GM23338 (cell line): ENCODE results near the gene SNX1. TPM values are rescaled to one million over a fixed set of nuclear protein-coding genes. Genes with fewer than 3 reads are reported as not detected.

Source experiments
- ATAC-seq: fragments of 200-7000 bp; cut with Tn5 transposase; 3 replicates; pipeline ENCODE4 v1.9.1; 2020
- DNase-seq: peaks from one replicate; pipeline ENCODE4 v3.0.0-alpha.2; 2015; ENCODE audit warnings: low spot score
- H2AFZ ChIP-seq: fragments of 200-600 bp; sonication (generic); 2 replicates; pipeline ENCODE4 v1.8.0; 2016; ENCODE audit warnings: antibody characterized with exemption, mild to moderate bottlenecking, moderate library complexity
- H3F3A ChIP-seq: fragments of 200-600 bp; sonication (generic); replicated peaks from 2 replicates; pipeline ENCODE4 v1.8.0; 2017; ENCODE audit warnings: antibody characterized with exemption, mixed run types, low read depth
- H3K27ac ChIP-seq: fragments of 200-600 bp; sonication (generic); 2 replicates; pipeline ENCODE4 v1.6.1; 2016; ENCODE audit warnings: low read depth
- H3K27me3 ChIP-seq: fragments of 200-600 bp; sonication (generic); 2 replicates; pipeline ENCODE4 v1.8.0; 2016; ENCODE audit warnings: mild to moderate bottlenecking, mixed run types, moderate library complexity; ENCODE audit not compliant: insufficient read depth
- H3K36me3 ChIP-seq: fragments of 200-600 bp; sonication (generic); 2 replicates; pipeline ENCODE4 v1.8.0; 2016; ENCODE audit warnings: mild to moderate bottlenecking; ENCODE audit not compliant: insufficient read depth
- H3K4me1 ChIP-seq: fragments of 200-600 bp; sonication (generic); 2 replicates; pipeline ENCODE4 v1.8.0; 2016; ENCODE audit warnings: mild to moderate bottlenecking, moderate library complexity; ENCODE audit not compliant: insufficient read depth
- H3K4me2 ChIP-seq: fragments of 200-600 bp; sonication (generic); 2 replicates; pipeline ENCODE4 v1.7.1; 2017; ENCODE audit warnings: mixed run types
- H3K4me3 ChIP-seq: fragments of 200-600 bp; sonication (generic); 2 replicates; pipeline ENCODE4 v1.6.1; 2016; ENCODE audit warnings: mixed run types
- H3K79me2 ChIP-seq: fragments of 200-600 bp; sonication (generic); replicated peaks from 2 replicates; pipeline ENCODE4 v1.8.0; 2017; ENCODE audit warnings: mild to moderate bottlenecking; ENCODE audit not compliant: insufficient read depth
- H3K9me2 ChIP-seq: fragments of 200-600 bp; sonication (generic); 2 replicates; pipeline ENCODE4 v1.8.0; 2017; ENCODE audit not compliant: insufficient read depth
- H4K20me1 ChIP-seq: fragments of 200-600 bp; sonication (generic); replicated peaks from 2 replicates; pipeline ENCODE4 v1.8.0; 2017; ENCODE audit warnings: mild to moderate bottlenecking; ENCODE audit not compliant: insufficient read depth
- H3K27ac Mint-ChIP-seq: 2 replicates; pipeline ENCODE4 v1.8.0; 2020; ENCODE audit warnings: inconsistent platforms, mild to moderate bottlenecking, moderate library complexity, mixed read lengths
- H3K27me3 Mint-ChIP-seq: 3 replicates; pipeline ENCODE4 v1.8.0; 2022; ENCODE audit warnings: low read depth, mild to moderate bottlenecking, moderate library complexity, mixed read lengths, inconsistent platforms; ENCODE audit not compliant: insufficient read depth, poor library complexity
- H3K36me3 Mint-ChIP-seq: 3 replicates; pipeline ENCODE4 v1.8.0; 2021; ENCODE audit warnings: low read depth, mild to moderate bottlenecking, inconsistent platforms, moderate library complexity, mixed read lengths
- H3K4me1 Mint-ChIP-seq: 3 replicates; pipeline ENCODE4 v1.8.0; 2020; ENCODE audit warnings: mild to moderate bottlenecking, inconsistent platforms, mixed read lengths
- H3K4me3 Mint-ChIP-seq: 3 replicates; pipeline ENCODE4 v1.8.0; 2021; ENCODE audit warnings: moderate library complexity, mild to moderate bottlenecking, inconsistent platforms, mixed read lengths
- H3K9me3 Mint-ChIP-seq: 3 replicates; pipeline ENCODE4 v1.8.0; 2020; ENCODE audit warnings: moderate library complexity, mild to moderate bottlenecking, inconsistent platforms, mixed read lengths
- CREB1 ChIP-seq: fragments of 250-450 bp; sonication (Bioruptor Pico); IDR thresholded peaks from 2 replicates; pipeline ENCODE4 v1.5.0; 2020; ENCODE audit warnings: low read depth, mild to moderate bottlenecking, moderate library complexity
- CTCF ChIP-seq, 2 experiments: fragments of 200-600 bp in 1 of 2; sonication (generic) in 1 of 2; conservative IDR thresholded peaks; 2 replicates each; pipeline versions ENCODE4 v1.5.1 to v1.6.1; 2016 to 2017; ENCODE audit warnings: antibody characterized with exemption in 2 of 2, low read depth in 2 of 2, mild to moderate bottlenecking in 2 of 2, moderate library complexity in 1 of 2
- EZH2 ChIP-seq: fragments of 200-600 bp; sonication (generic); IDR thresholded peaks from one replicate; pipeline ENCODE4 v1.8.0; 2017; ENCODE audit warnings: antibody characterized with exemption, mild to moderate bottlenecking, low read depth; ENCODE audit not compliant: unreplicated experiment
- JUNB ChIP-seq: IDR thresholded peaks from one replicate; pipeline ENCODE4 v1.6.1; 2016; ENCODE audit warnings: antibody characterized with exemption; ENCODE audit not compliant: unreplicated experiment
- NANOG ChIP-seq: IDR thresholded peaks from 2 replicates; pipeline ENCODE4 v1.6.1; 2016; ENCODE audit warnings: antibody characterized with exemption, borderline replicate concordance
- REST ChIP-seq: IDR thresholded peaks from one replicate; pipeline ENCODE4 v1.6.1; 2018; ENCODE audit warnings: antibody characterized with exemption; ENCODE audit not compliant: unreplicated experiment
- STAT1 ChIP-seq: IDR thresholded peaks from one replicate; pipeline ENCODE4 v1.6.1; 2016; ENCODE audit warnings: antibody characterized with exemption; ENCODE audit not compliant: unreplicated experiment
- ZNF331 ChIP-seq: fragments of 250-450 bp; sonication (Bioruptor Pico); IDR thresholded peaks from 2 replicates; pipeline ENCODE4 v1.5.0; 2020; ENCODE audit warnings: low read depth, mild to moderate bottlenecking, moderate library complexity
- ZNF462 ChIP-seq: fragments of 250-450 bp; sonication (Bioruptor Pico); IDR thresholded peaks from 2 replicates; pipeline ENCODE4 v1.5.0; 2020; ENCODE audit warnings: mild to moderate bottlenecking, moderate library complexity
- polyA plus RNA-seq: library from polyadenylated mRNA; unstranded; fragments of >200 nt; fragmentation: Nextera tagmentation; extraction: Ambion mirVana; gene quantifications from 2 replicates; pipeline ENCODE4 v1.2.1, GENCODE V29; 2016
- total RNA-seq: library from RNA; depleted of rRNA; stranded (reverse); fragments of >200 nt; shearing (Covaris generic); gene quantifications from 2 replicates; pipeline ENCODE4 v1.2.3, GENCODE V29; 2014

Gene SNX1
- total and polyA plus RNA-seq, 2 experiments from 2014 or later: 33.3 to 33.8 TPM

GRCh38 chr15:64130159-64130558 is 34.4 kb downstream of the SNX1 start:
- H3K4me1 ChIP-seq: no peaks in the 10 kb centered on the region
- no peak overlapping the region for H3K4me3 ChIP-seq
- H2AFZ ChIP-seq: no peak overlapping the region
- H3K4me3 Mint-ChIP-seq: no peak overlapping the region
- 0 out of 2 replicates have a peak, but pooled peaks cover 6% of the 10 kb centered on the region for H3F3A ChIP-seq
- no peaks in the 10 kb centered on the region for H3K4me1 Mint-ChIP-seq
- H3K9me3 Mint-ChIP-seq: no peaks in the 10 kb centered on the region
- no peak overlapping the region for H3K27ac Mint-ChIP-seq
- DNase-seq (no peak), ATAC-seq (no peak)
- no peak overlapping the region for H3K4me2 ChIP-seq
- H4K20me1 ChIP-seq: no peaks in the 10 kb centered on the region; the same call in 1 of the 2 replicates
- no peak for TF ChIP-seq ZNF331
- no peak for TF ChIP-seq JUNB
- TF ChIP-seq REST: no peak
- no peak for TF ChIP-seq ZNF462 (CRISPR knock-in tag)
- TF ChIP-seq CTCF (conservative IDR thresholded peaks at IDR 0.05; ENCODE audit: low read depth in 2 of 2): no peak
- no peak for TF ChIP-seq CREB1 (CRISPR knock-in tag)
- no peak for TF ChIP-seq NANOG
- TF ChIP-seq STAT1: no peak
- no peak for TF ChIP-seq EZH2
- H3K36me3 ChIP-seq: peaks cover 30% of the 10 kb centered on the region
- H3K36me3 Mint-ChIP-seq: peaks cover 68% of the 10 kb centered on the region
- H3K27me3 ChIP-seq: no peaks in the 10 kb centered on the region
- H3K27ac ChIP-seq: no peak overlapping the region
- H3K27me3 Mint-ChIP-seq: peaks cover 4% of the 10 kb centered on the region
- no peaks in the 10 kb centered on the region for H3K79me2 ChIP-seq
- no peaks in the 10 kb centered on the region for H3K9me2 ChIP-seq
